Measurements from ENCODE around the gene KRTAP10-5.

The KRTAP10-5 gene

GRCh38 chr21:44623575-44623974 lies 43.2 kb upstream of the KRTAP10-5 start:
- Histone ChIP-seq H3K36me3 (ENCODE audit: control insufficient read depth in 4 of 4, insufficient read depth in 4 of 4, low read length in 3 of 4) (no peaks in the 10 kb centered on the region), H3K27me3 (replicated peaks in 2 of 5; ENCODE audit: control insufficient read depth in 4 of 5, insufficient read depth in 5 of 5, low read length in 4 of 5) (peaks cover 0 to 8% (median 0%) of the 10 kb centered on the region in 5 experiments), H3K27ac (ENCODE audit: insufficient read depth in 1 of 2, low read depth in 1 of 2, low read length in 2 of 2, poor library complexity in 1 of 2, severe bottlenecking in 2 of 2) (no peak overlapping the region), H3K4me1 (ENCODE audit: control extremely low read depth in 1 of 4, control insufficient read depth in 4 of 4, insufficient read depth in 4 of 4, low read length in 3 of 4) (no peaks in the 10 kb centered on the region), H3K4me3 (ENCODE audit: control insufficient read depth in 1 of 7, extremely low read depth in 1 of 7, insufficient read depth in 4 of 7, low read depth in 2 of 7, low read length in 6 of 7) (no peak overlapping the region), H3K9me3 (ENCODE audit: control extremely low read depth in 1 of 5, control insufficient read depth in 4 of 5, insufficient read depth in 2 of 5, low read depth in 1 of 5, low read length in 4 of 5) (peaks cover 7 to 46% (median 15%) of the 10 kb centered on the region in 5 experiments)
- CTCF ChIA-PET, result no interaction called here
- DNase-seq, result no peak
- POLR2A ChIA-PET, result no interaction called here

DNA sequence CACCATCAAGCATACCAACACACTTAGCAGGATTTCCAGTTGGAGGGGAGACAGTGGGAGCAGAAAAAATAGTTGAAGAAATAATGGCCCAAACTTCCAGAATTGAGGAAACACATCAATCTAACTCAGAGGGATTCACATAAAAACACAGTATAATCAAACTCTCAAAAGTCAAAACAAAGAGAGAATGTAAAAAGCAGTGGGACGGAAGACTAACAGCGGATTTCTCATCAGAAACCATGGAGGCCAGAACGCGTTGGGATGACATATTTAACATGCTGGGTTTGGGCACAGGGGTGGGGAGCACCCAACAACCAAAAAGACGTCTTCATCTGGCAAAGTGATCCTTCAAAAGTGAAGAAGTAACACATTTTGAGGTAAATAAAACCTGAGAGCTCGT lies 39.5 kb upstream of the KRTAP10-5 start:
- DNase-seq, result no peak
- Histone ChIP-seq H3K4me3 (ENCODE audit: control insufficient read depth in 1 of 7, extremely low read depth in 1 of 7, insufficient read depth in 4 of 7, low read depth in 2 of 7, low read length in 6 of 7) (no peak overlapping the region), H3K27ac (ENCODE audit: insufficient read depth in 1 of 2, low read depth in 1 of 2, low read length in 2 of 2, poor library complexity in 1 of 2, severe bottlenecking in 2 of 2) (no peak overlapping the region), H3K27me3 (replicated peaks in 2 of 5; ENCODE audit: control insufficient read depth in 4 of 5, insufficient read depth in 5 of 5, low read length in 4 of 5) (peaks cover 0 to 2% (median 0%) of the 10 kb centered on the region in 5 experiments), H3K36me3 (ENCODE audit: control insufficient read depth in 4 of 4, insufficient read depth in 4 of 4, low read length in 3 of 4) (no peaks in the 10 kb centered on the region), H3K9me3 (ENCODE audit: control extremely low read depth in 1 of 5, control insufficient read depth in 4 of 5, insufficient read depth in 2 of 5, low read depth in 1 of 5, low read length in 4 of 5) (peaks cover 6 to 40% (median 15%) of the 10 kb centered on the region in 5 experiments), H3K4me1 (ENCODE audit: control extremely low read depth in 1 of 4, control insufficient read depth in 4 of 4, insufficient read depth in 4 of 4, low read length in 3 of 4) (no peaks in the 10 kb centered on the region)
- CTCF ChIA-PET, result no interaction called here
- WGBS (ENCODE audit: insufficient coverage), result 98% methylated on average over 5 of the region's 6 CpGs
- POLR2A ChIA-PET, result no interaction called here

- POLR2A ChIA-PET, result no interaction called here
Observed at GRCh38 chr21:44618909-44619308, 38.5 kb upstream of the KRTAP10-5 start.

DNA sequence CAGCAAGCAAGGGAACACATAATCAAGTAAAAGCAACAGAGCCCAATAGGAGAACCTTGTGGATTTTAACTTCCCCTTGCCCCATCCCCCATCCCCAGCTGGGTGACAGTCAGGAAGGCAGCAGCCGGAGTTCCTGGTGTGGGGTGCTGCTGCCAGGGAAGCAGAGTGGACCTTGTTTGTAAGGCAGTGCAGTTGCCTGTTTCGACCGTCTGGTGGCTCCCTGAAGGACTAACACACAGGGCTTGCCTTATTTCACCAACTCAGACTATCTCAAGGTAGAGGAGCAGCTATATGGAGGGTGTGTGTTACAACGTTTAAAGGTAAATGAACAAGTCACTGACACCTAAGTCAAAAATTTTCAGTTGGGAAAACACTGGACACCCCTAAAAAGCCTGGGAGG lies 38.1 kb upstream of the KRTAP10-5 start:
- ChIA-PET POLR2A (no interaction called here), CTCF (no interaction called here)
- H3K36me3 ChIP-seq (ENCODE audit: control insufficient read depth in 4 of 4, insufficient read depth in 4 of 4, low read length in 3 of 4), result no peaks in the 10 kb centered on the region
- no peak overlapping the region for H3K27ac ChIP-seq (ENCODE audit: insufficient read depth in 1 of 2, low read depth in 1 of 2, low read length in 2 of 2, poor library complexity in 1 of 2, severe bottlenecking in 2 of 2)
- H3K9me3 ChIP-seq (ENCODE audit: control extremely low read depth in 1 of 5, control insufficient read depth in 4 of 5, insufficient read depth in 2 of 5, low read depth in 1 of 5, low read length in 4 of 5), result peaks cover 0 to 26% (median 11%) of the 10 kb centered on the region in 5 experiments
- no peaks in the 10 kb centered on the region for H3K4me1 ChIP-seq (ENCODE audit: control extremely low read depth in 1 of 4, control insufficient read depth in 4 of 4, insufficient read depth in 4 of 4, low read length in 3 of 4)
- peak in 2 of 3 donors; percentile 4 to 8 for DNase-seq
- no peak overlapping the region for H3K4me3 ChIP-seq (ENCODE audit: control insufficient read depth in 1 of 7, extremely low read depth in 1 of 7, insufficient read depth in 4 of 7, low read depth in 2 of 7, low read length in 6 of 7)
- WGBS (ENCODE audit: insufficient coverage), result 45% methylated on average over 2 of the region's 4 CpGs
- peaks cover 0 to 2% (median 0%) of the 10 kb centered on the region in 5 experiments for H3K27me3 ChIP-seq (replicated peaks in 2 of 5; ENCODE audit: control insufficient read depth in 4 of 5, insufficient read depth in 5 of 5, low read length in 4 of 5)

More at GRCh38 chr21:44618909-44619308, 38.5 kb upstream of the KRTAP10-5 start:
- Histone ChIP-seq H3K36me3 (ENCODE audit: control insufficient read depth in 4 of 4, insufficient read depth in 4 of 4, low read length in 3 of 4) (no peaks in the 10 kb centered on the region), H3K27ac (ENCODE audit: insufficient read depth in 1 of 2, low read depth in 1 of 2, low read length in 2 of 2, poor library complexity in 1 of 2, severe bottlenecking in 2 of 2) (no peak overlapping the region), H3K4me1 (ENCODE audit: control extremely low read depth in 1 of 4, control insufficient read depth in 4 of 4, insufficient read depth in 4 of 4, low read length in 3 of 4) (no peaks in the 10 kb centered on the region), H3K4me3 (ENCODE audit: control insufficient read depth in 1 of 7, extremely low read depth in 1 of 7, insufficient read depth in 4 of 7, low read depth in 2 of 7, low read length in 6 of 7) (no peak overlapping the region), H3K27me3 (replicated peaks in 2 of 5; ENCODE audit: control insufficient read depth in 4 of 5, insufficient read depth in 5 of 5, low read length in 4 of 5) (peaks cover 0 to 2% (median 0%) of the 10 kb centered on the region in 5 experiments), H3K9me3 (ENCODE audit: control extremely low read depth in 1 of 5, control insufficient read depth in 4 of 5, insufficient read depth in 2 of 5, low read depth in 1 of 5, low read length in 4 of 5) (peaks cover 0 to 30% (median 11%) of the 10 kb centered on the region in 5 experiments)
- CTCF ChIA-PET, result no interaction called here
- no peak for DNase-seq
- WGBS (ENCODE audit: insufficient coverage), result 100% methylated on average over 1 of the region's 3 CpGs

- Histone ChIP-seq H3K9me3 (ENCODE audit: control extremely low read depth in 1 of 5, control insufficient read depth in 4 of 5, insufficient read depth in 2 of 5, low read depth in 1 of 5, low read length in 4 of 5) (peaks cover 0 to 15% (median 6%) of the 10 kb centered on the region in 5 experiments), H3K36me3 (ENCODE audit: control insufficient read depth in 4 of 4, insufficient read depth in 4 of 4, low read length in 3 of 4) (no peaks in the 10 kb centered on the region), H3K27me3 (replicated peaks in 2 of 5; ENCODE audit: control insufficient read depth in 4 of 5, insufficient read depth in 5 of 5, low read length in 4 of 5) (peaks cover 0 to 2% (median 0%) of the 10 kb centered on the region in 5 experiments), H3K4me3 (ENCODE audit: control insufficient read depth in 1 of 7, extremely low read depth in 1 of 7, insufficient read depth in 4 of 7, low read depth in 2 of 7, low read length in 6 of 7) (no peak overlapping the region), H3K4me1 (ENCODE audit: control extremely low read depth in 1 of 4, control insufficient read depth in 4 of 4, insufficient read depth in 4 of 4, low read length in 3 of 4) (no peaks in the 10 kb centered on the region), H3K27ac (ENCODE audit: insufficient read depth in 1 of 2, low read depth in 1 of 2, low read length in 2 of 2, poor library complexity in 1 of 2, severe bottlenecking in 2 of 2) (no peak overlapping the region)
- CTCF ChIA-PET, result no interaction called here
- POLR2A ChIA-PET, result no interaction called here
- WGBS (ENCODE audit: insufficient coverage), result 85% methylated on average over 8 of the region's 8 CpGs
- DNase-seq, result no peak
Observed at GRCh38 chr21:44617071-44617501, 36.7 kb upstream of the KRTAP10-5 start.

GRCh38 chr21:44616591-44616926 lies 36.2 kb upstream of the KRTAP10-5 start:
- Histone ChIP-seq H3K9me3 (ENCODE audit: control extremely low read depth in 1 of 5, control insufficient read depth in 4 of 5, insufficient read depth in 2 of 5, low read depth in 1 of 5, low read length in 4 of 5) (peaks cover 0 to 14% (median 7%) of the 10 kb centered on the region in 5 experiments), H3K4me3 (ENCODE audit: control insufficient read depth in 1 of 7, extremely low read depth in 1 of 7, insufficient read depth in 4 of 7, low read depth in 2 of 7, low read length in 6 of 7) (no peak overlapping the region), H3K27me3 (replicated peaks in 2 of 5; ENCODE audit: control insufficient read depth in 4 of 5, insufficient read depth in 5 of 5, low read length in 4 of 5) (peaks cover 0 to 2% (median 0%) of the 10 kb centered on the region in 5 experiments), H3K36me3 (ENCODE audit: control insufficient read depth in 4 of 4, insufficient read depth in 4 of 4, low read length in 3 of 4) (no peaks in the 10 kb centered on the region), H3K4me1 (ENCODE audit: control extremely low read depth in 1 of 4, control insufficient read depth in 4 of 4, insufficient read depth in 4 of 4, low read length in 3 of 4) (no peaks in the 10 kb centered on the region), H3K27ac (ENCODE audit: insufficient read depth in 1 of 2, low read depth in 1 of 2, low read length in 2 of 2, poor library complexity in 1 of 2, severe bottlenecking in 2 of 2) (no peak overlapping the region)
- CTCF ChIA-PET, result no interaction called here
- POLR2A ChIA-PET, result no interaction called here
- 89% methylated on average over 16 of the region's 16 CpGs for WGBS (ENCODE audit: insufficient coverage)
- no peak for DNase-seq

GRCh38 chr21:44615911-44616590 lies 35.6 kb upstream of the KRTAP10-5 start:
- CTCF ChIA-PET, result no interaction called here
- peaks cover 0 to 2% (median 0%) of the 10 kb centered on the region in 5 experiments for H3K27me3 ChIP-seq (replicated peaks in 2 of 5; ENCODE audit: control insufficient read depth in 4 of 5, insufficient read depth in 5 of 5, low read length in 4 of 5)
- H3K36me3 ChIP-seq (ENCODE audit: control insufficient read depth in 4 of 4, insufficient read depth in 4 of 4, low read length in 3 of 4), result no peaks in the 10 kb centered on the region
- POLR2A ChIA-PET, result no interaction called here
- H3K27ac ChIP-seq (ENCODE audit: insufficient read depth in 1 of 2, low read depth in 1 of 2, low read length in 2 of 2, poor library complexity in 1 of 2, severe bottlenecking in 2 of 2), result no peak overlapping the region
- no peaks in the 10 kb centered on the region for H3K4me1 ChIP-seq (ENCODE audit: control extremely low read depth in 1 of 4, control insufficient read depth in 4 of 4, insufficient read depth in 4 of 4, low read length in 3 of 4)
- 90% methylated on average over 16 of the region's 17 CpGs for WGBS (ENCODE audit: insufficient coverage)
- DNase-seq, result no peak
- no peak overlapping the region for H3K4me3 ChIP-seq (ENCODE audit: control insufficient read depth in 1 of 7, extremely low read depth in 1 of 7, insufficient read depth in 4 of 7, low read depth in 2 of 7, low read length in 6 of 7)
- H3K9me3 ChIP-seq (ENCODE audit: control extremely low read depth in 1 of 5, control insufficient read depth in 4 of 5, insufficient read depth in 2 of 5, low read depth in 1 of 5, low read length in 4 of 5), result peaks cover 0 to 15% (median 7%) of the 10 kb centered on the region in 5 experiments

All from common myeloid progenitor, CD34-positive (primary cell).